ENCODE measurements around the gene SRPK3. TPM values are rescaled to one million over a fixed set of nuclear protein-coding genes. Genes with fewer than 3 reads are reported as not detected.

SRPK3 gene
- total RNA-seq, 1 donor from 2014 or later, result not detected

DNA sequence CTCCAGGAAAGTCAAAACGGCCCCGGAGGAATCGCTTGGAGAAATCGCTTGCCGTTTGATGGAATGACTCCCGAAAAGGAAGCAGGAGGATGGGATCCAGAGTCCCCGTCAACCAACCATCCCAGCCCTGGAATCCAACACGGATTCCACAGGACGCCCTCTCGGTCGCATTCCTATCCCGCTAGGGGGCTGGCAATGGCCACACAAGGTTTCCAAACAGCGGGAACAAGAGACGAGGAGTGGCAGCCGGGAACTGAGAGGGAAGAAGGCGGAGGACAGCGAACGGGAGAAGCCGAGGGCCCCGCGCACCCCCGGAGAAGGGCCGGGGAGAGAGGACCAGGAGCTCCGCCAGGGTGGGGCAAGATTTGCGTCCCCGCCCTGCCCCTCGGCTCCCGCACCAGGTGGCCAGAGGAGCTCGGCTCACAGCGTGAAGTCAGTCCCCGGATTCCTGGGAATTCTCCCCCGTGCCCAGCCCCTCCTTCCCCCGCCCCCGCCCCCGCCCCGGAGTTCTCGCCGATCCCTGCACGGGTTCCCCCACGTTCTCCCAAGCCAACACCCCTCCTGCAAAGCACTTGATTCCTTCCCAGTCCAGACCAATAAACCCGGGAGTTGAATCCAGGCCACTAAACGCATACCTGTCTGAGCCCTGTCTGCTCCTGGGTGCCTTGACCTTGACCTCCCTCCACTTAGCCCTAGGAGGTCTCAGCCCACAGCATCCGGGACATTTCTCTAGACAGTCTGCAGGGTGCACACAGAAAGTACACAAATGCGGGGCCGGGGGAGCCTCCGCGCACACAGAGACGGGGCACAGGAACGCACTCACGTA, 48.1 kb downstream of the SRPK3 start:
- no peak for DNase-seq (ENCODE audit: extremely low read depth, low read depth, low spot score)

DNA sequence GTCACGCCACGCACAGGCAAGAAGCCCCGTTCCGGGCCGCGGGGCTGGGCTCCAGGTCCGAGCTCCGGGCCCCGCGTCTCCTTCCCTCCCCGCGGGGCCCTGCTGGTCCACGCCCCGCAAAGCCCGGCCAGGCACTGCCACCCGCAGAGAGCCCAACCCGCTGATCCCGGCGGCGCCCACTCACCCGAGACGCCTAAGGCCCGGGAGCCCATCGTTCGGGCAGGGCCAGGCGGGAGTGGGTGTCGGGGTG, 48.6 kb downstream of the SRPK3 start:
- no peak for DNase-seq (ENCODE audit: extremely low read depth, low read depth, low spot score)

DNA sequence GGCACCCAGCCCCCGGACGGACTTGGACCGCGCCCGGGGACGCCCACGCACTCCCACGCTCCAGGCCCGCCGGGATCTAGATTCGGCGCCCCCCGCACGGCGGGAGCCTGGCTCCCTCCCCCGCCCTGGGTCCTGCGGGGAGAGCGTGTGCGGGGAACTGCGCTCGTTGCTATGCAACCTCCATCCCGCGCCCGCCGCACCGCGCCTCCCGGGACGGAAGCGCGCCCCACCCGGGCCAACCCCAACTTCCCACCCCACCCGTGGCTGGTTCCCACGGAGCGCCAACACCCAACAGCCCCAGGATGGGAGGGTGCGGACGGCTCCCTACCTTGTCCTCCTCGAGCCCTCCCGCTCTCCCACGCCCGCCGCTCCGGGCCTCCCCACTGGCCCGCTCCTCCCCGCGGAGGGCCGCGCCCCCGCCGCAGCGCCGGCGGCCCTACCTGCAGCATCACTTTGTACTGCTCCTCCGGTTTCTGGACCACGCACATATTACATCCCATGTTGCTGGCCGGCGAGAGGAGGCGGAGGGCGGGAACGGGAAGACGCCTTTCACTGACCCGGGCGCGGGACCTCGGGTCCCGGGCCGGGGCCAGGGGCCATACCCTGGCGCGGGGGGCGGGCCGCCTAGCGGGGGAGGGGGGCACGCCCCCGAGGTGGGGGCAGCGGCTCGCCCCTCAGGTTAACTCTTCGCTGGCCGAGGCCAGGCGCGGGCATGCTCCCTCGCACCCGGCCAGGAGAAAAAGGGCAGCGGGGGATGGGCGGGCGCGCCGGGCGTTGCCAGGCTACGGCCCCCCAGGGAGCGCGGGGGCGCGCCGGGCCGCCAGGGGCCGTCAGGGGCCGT, 49.2 kb downstream of the SRPK3 start, which contains the start of gene PDZD4:
Gene PDZD4 (minus strand): TSS at position 746 of the 841 bp plus-strand sequence. CDS start 246 bp downstream, at position 500.
- no peak for DNase-seq (ENCODE audit: extremely low read depth, low read depth, low spot score)

DNA sequence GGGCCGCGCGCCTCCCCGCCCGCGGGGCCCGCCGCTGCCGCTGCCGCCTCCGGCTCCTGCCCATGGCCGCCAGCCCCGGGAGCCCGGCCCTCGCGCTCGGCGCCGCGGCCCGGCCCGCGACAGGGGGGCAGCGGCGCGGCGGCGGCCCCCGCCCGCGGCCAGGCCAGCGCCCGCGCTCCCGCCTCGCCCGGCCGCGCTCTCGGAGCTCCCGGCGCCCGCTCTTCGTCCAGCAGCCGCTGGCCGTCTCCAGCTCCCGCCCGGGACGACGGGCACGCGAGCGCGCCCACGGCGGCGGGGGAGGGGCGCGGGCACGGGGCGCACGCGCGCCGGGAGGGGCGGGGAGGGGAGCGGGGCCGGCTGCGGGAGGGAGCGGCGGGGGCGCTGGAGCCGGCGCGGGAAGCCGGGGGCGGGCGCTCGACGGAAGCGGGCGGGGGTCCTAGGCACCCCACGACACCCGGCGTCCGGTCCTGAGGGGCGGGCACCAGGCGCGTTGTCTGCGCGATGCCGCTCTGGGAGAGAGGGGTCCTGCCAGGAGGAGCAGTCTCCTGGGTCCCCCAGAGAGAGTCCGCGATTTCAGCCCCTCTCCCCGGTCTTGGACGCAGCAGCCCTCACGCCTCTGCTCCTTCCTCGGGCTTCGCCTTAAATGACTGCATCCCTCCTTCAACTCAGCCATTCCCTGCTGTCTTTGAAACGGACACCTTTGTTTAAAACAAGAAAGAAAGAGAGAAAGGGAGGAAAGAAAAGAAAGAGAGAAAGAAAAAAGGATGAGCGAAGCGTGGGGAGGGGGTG, 50.0 kb downstream of the SRPK3 start:
- no peak for DNase-seq (ENCODE audit: extremely low read depth, low read depth, low spot score)

DNA sequence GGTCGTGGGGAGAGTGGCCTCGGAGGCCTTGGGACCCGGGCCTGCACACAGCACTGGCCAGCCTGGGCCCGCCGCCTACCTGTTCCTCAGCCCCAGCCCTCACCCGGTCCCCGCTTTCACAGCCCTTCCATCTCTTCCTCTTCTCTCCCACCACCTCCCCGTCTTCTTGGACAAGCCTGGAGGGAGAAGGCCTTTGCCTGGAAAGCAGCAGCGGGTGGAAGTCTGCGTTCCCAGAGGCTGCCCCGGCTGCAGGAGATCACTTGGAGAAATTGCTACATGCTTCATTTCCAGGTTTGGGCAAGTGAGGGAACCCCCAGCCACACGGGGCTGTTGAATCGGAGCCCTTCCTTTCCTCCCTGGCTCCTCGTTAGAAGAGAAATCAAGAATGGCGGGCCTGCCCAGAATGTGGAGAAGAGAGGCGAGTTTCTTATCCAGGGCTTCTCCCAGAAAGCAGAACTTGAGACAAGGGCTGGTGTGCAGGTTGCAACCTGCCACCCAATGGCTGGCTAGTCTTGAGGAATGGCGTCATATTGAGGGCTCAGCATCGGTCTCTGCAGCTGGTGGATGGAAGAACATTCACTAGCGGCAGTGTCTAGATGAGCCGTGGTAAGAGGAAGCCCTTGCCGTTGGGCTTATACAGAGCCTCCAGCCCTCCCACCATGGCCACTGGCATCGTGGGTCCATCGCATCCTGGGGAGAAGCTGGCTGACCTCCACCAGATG, 50.7 kb downstream of the SRPK3 start:
- no peak for DNase-seq (ENCODE audit: extremely low read depth, low read depth, low spot score)

DNA sequence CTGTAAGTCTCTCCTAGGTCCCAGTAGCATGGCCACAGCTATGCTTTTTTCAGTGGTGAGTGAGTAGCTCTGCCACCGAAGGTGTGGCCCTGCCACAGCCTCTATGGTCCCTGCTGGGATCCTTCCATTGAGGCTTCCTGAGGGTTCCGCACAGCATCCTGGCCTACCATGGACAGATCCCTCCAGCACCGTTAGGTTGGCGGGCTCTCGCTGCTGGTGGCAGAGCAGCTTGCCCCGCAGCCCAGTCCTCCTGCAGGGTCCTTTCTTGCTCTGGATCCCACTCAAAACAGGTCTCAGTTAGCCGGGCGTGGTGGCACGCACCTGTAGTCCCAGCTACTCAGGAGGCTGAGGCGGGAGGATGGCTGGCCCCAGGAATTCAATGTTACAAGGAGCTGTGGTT, 51.9 kb downstream of the SRPK3 start:
- no peak for DNase-seq (ENCODE audit: extremely low read depth, low read depth, low spot score)

Other genes with a start within 250 kb of the SRPK3 start
- 34.1 and 35.2 TPM in 2 replicates for gene CCNQ, start 181.9 kb upstream of the SRPK3 start, total RNA-seq
- 0.76 TPM in 1 of 2 replicates, not detected in the other for gene DUSP9, start 133.8 kb upstream of the SRPK3 start, total RNA-seq
- gene PNCK, start 107.2 kb upstream of the SRPK3 start, total RNA-seq, result not detected in 2 replicates
- gene SLC6A8, start 93.1 kb upstream of the SRPK3 start, total RNA-seq, result 17.3 and 18.7 TPM in 2 replicates
- gene BCAP31, start 56.7 kb upstream of the SRPK3 start, total RNA-seq, result 206 and 215 TPM in 2 replicates
- 13.8 and 20.9 TPM in 2 replicates for gene ABCD1, start 56.2 kb upstream of the SRPK3 start, total RNA-seq
- gene PLXNB3, start 16.8 kb upstream of the SRPK3 start, total RNA-seq, result 25.6 and 37.6 TPM in 2 replicates
- 94.4 and 102 TPM in 2 replicates for gene IDH3G, start 13.3 kb downstream of the SRPK3 start, total RNA-seq
- gene SSR4, start 13.6 kb downstream of the SRPK3 start, total RNA-seq, result 212 and 286 TPM in 2 replicates
- gene PDZD4, start 49.5 kb downstream of the SRPK3 start, total RNA-seq, result 0.10 and 0.12 TPM in 2 replicates
- gene L1CAM, start 105.1 kb downstream of the SRPK3 start, total RNA-seq, result 1.6 and 17.1 TPM in 2 replicates
- gene AVPR2, start 123.6 kb downstream of the SRPK3 start, total RNA-seq, result not detected in 2 replicates
- 2.9 and 24.2 TPM in 2 replicates for gene ARHGAP4, start 145.2 kb downstream of the SRPK3 start, total RNA-seq
- 144 and 194 TPM in 2 replicates for gene NAA10, start 154.0 kb downstream of the SRPK3 start, total RNA-seq
- gene RENBP, start 163.6 kb downstream of the SRPK3 start, total RNA-seq, result 19.0 and 23.7 TPM in 2 replicates
- 54.4 and 91.0 TPM in 2 replicates for gene HCFC1, start 190.8 kb downstream of the SRPK3 start, total RNA-seq
- 3.3 and 6.7 TPM in 2 replicates for gene TMEM187, start 191.7 kb downstream of the SRPK3 start, total RNA-seq
- gene IRAK1, start 238.9 kb downstream of the SRPK3 start, total RNA-seq, result 106 and 116 TPM in 2 replicates